GM12878 (cell line): ENCODE measurements around the gene TBC1D1. TPM values are rescaled to one million over a fixed set of nuclear protein-coding genes. Genes with fewer than 3 reads are reported as not detected.

ENCODE experiments used
- ATAC-seq: fragments of 200-7000 bp; cut with Tn5 transposase; 3 replicates; pipeline ENCODE4 v1.9.1; 2020; ENCODE audit warnings: mild to moderate bottlenecking, moderate library complexity
- BruUV-seq: library from RNA; stranded (reverse); fragments of 400-500 nt; replicated peaks from 2 replicates; lab custom pipeline; 2021; lab: Mats Ljungman, UMichigan
- CTCF ChIA-PET: fragments of 300-600 bp; sonication (Branson Sonifier 250); formaldehyde crosslinking; extraction: SDS; loops from one replicate; lab custom pipeline; 2021; ENCODE audit warnings: inconsistent platforms; lab: Yijun Ruan, JAX
- POLR2A ChIA-PET: fragments of 350-600 bp; formaldehyde crosslinking; extraction: SDS; loops from one replicate; lab custom pipeline; 2021; ENCODE audit warnings: inconsistent platforms; lab: Charles Lee
- RAD21 ChIA-PET: fragments of 300-600 bp; sonication (Branson Sonifier 250); formaldehyde crosslinking; loops from one replicate; lab custom pipeline; 2023; ENCODE audit warnings: antibody characterized with exemption; ENCODE audit not compliant: unreplicated experiment; lab: Charles Lee
- SMC1A ChIA-PET: fragments of 300-600 bp; sonication (Branson Sonifier 250); formaldehyde crosslinking; loops from one replicate; lab custom pipeline; 2023; ENCODE audit not compliant: unreplicated experiment, uncharacterized antibody; lab: Charles Lee
- DNase-seq: peaks from one replicate; pipeline ENCODE4 v3.0.0-alpha.2; 2011; ENCODE audit warnings: low read depth, low spot score
- FAIRE-seq: peaks from 3 replicates; lab custom pipeline; 2011; peaks lifted over from hg19 to GRCh38; lab: Jason Lieb, UNC
- H2AFZ ChIP-seq: 2 replicates; pipeline ENCODE4 v1.6.0; 2011; ENCODE audit warnings: low read depth, low read length, control low read depth; ENCODE audit not compliant: control insufficient read depth
- H3K27ac ChIP-seq: 2 replicates; pipeline ENCODE4 v1.5.1; 2011; ENCODE audit warnings: control low read depth; ENCODE audit not compliant: control insufficient read depth, insufficient read depth
- H3K27me3 ChIP-seq, 2 experiments: replicated peaks in 1 of 2; 2 replicates each; pipeline versions ENCODE4 v1.6.0 to v1.6.1; 2011; ENCODE audit warnings: low read length in 1 of 2; ENCODE audit not compliant: control insufficient read depth in 2 of 2, insufficient read depth in 2 of 2
- H3K36me3 ChIP-seq, 2 experiments: 2 replicates each; pipeline ENCODE4 v1.5.1; 2011; ENCODE audit warnings: low read length in 1 of 2; ENCODE audit not compliant: control insufficient read depth in 2 of 2, insufficient read depth in 2 of 2
- H3K4me1 ChIP-seq: 2 replicates; pipeline ENCODE4 v1.6.1; 2011; ENCODE audit warnings: mild to moderate bottlenecking, low read length, moderate library complexity, mixed read lengths; ENCODE audit not compliant: control insufficient read depth, insufficient read depth
- H3K4me2 ChIP-seq: 2 replicates; pipeline ENCODE4 v1.6.0; 2011; ENCODE audit warnings: control low read depth; ENCODE audit not compliant: control insufficient read depth, insufficient read depth
- H3K4me3 ChIP-seq: fragments of 200-600 bp; sonication (generic); 2 replicates; pipeline ENCODE4 v1.5.1; 2016
- H3K79me2 ChIP-seq: 2 replicates; pipeline ENCODE4 v1.6.0; 2011; ENCODE audit warnings: low read length; ENCODE audit not compliant: control insufficient read depth, insufficient read depth
- H3K9ac ChIP-seq: 2 replicates; pipeline ENCODE4 v1.8.0; 2011; ENCODE audit warnings: low read length, control low read depth, mixed read lengths; ENCODE audit not compliant: control insufficient read depth, insufficient read depth
- H3K9me3 ChIP-seq: replicated peaks from 3 replicates; pipeline ENCODE4 v1.5.1; 2011; ENCODE audit warnings: mild to moderate bottlenecking, low read length; ENCODE audit not compliant: control insufficient read depth, insufficient read depth
- H4K20me1 ChIP-seq: 2 replicates; pipeline ENCODE4 v1.6.0; 2011; ENCODE audit not compliant: control insufficient read depth, insufficient read depth
- BRCA1 ChIP-seq: IDR thresholded peaks from 2 replicates; pipeline ENCODE4 v1.6.1; 2011; ENCODE audit warnings: low read depth, low read length, improper control_type of control experiment
- CBX5 ChIP-seq: sonication (generic); IDR thresholded peaks from 2 replicates; pipeline ENCODE4 v1.6.1; 2016; ENCODE audit warnings: low read depth, moderate library complexity, mild to moderate bottlenecking, inconsistent platforms
- SIN3A ChIP-seq: IDR thresholded peaks from 2 replicates; pipeline ENCODE4 v1.6.1; 2012; ENCODE audit warnings: low read depth, low read length, improper control_type of control experiment
- YBX1 ChIP-seq: fragments of 450-650 bp; IDR thresholded peaks from 2 replicates; pipeline ENCODE4 v1.6.1; 2016; ENCODE audit warnings: antibody characterized with exemption
- ZNF207 ChIP-seq: fragments of 450-650 bp; IDR thresholded peaks from 2 replicates; pipeline ENCODE4 v1.6.1; 2014; ENCODE audit warnings: antibody characterized with exemption, mild to moderate bottlenecking, borderline replicate concordance
- WGBS: methylation state at CpG from one replicate; pipeline ENCODE4 v1.1.6; 2016; ENCODE audit warnings: low lambda C conversion rate; ENCODE audit not compliant: insufficient replicate concordance, insufficient coverage; ENCODE audit errors: missing lambda C conversion rate; 5-methylcytosine and 5-hydroxymethylcytosine counted together
- in situ Hi-C: fragments of 300-500 bp; cut with MboI; formaldehyde crosslinking; loops from 9 replicates; pipeline ENCODE4 v1.14.3; 2018; ENCODE audit warnings: mixed read lengths
- intact Hi-C: fragments of 100-400 bp; cut with micrococcal nuclease; formaldehyde crosslinking; loops from one replicate; pipeline ENCODE4 v1.14.2; 2022; ENCODE audit not compliant: unreplicated experiment
- polyA plus RNA-seq, 11 experiments: library from polyadenylated mRNA; depleted of rRNA in 4 of 11; unstranded in 6 of 11; stranded (reverse) in 5 of 11; fragments of >200 nt; fragmentation: Nextera tagmentation in 4 of 11; fragmentation: Illumina TruSeq in 1 of 11; extraction: Ambion mirVana in 4 of 11; extraction: Trizol in 1 of 11; gene quantifications; 1 replicate in 1 of 11; 2 replicates in 10 of 11; pipeline versions ENCODE4 v1.2.1 to v1.2.3, GENCODE V29; 2011 to 2016; ENCODE audit warnings: inconsistent platforms in 2 of 11, missing spikeins in 2 of 11, low read depth in 1 of 11
- total RNA-seq, 4 experiments: library from RNA; depleted of rRNA in 3 of 4; stranded (reverse); fragments of >200 nt in 3 of 4; fragmentation: Illumina TruSeq in 1 of 4; extraction: Trizol in 1 of 4; gene quantifications; 2 replicates each; pipeline versions ENCODE4 v1.2.1 to v1.2.3, GENCODE V29; 2013 to 2021
- TF ChIP-seq, protein P1 (sequence below): fragments of 450-650 bp; formaldehyde crosslinking; IDR thresholded peaks from 2 replicates; pipeline ENCODE4 v1.4.0; 2020; ENCODE audit warnings: mild to moderate bottlenecking, moderate library complexity
- TF ChIP-seq, protein P2 (sequence below): IDR thresholded peaks from 2 replicates; pipeline ENCODE4 v1.6.1; 2011; ENCODE audit warnings: low read depth, mild to moderate bottlenecking, low read length, moderate library complexity, borderline replicate concordance; ENCODE audit errors: extremely low read depth

TBC1D1 gene
- total and polyA plus RNA-seq, 10 of the 15 experiments (the other 5 are each of a cell fraction or from before 2014, with no cell fraction given), result 5.3 to 102 (median 57.8) TPM

GRCh38 chr4:37910091-37910486, 19.2 kb downstream of the TBC1D1 start (continued):
- TF ChIP-seq, protein P1, sequence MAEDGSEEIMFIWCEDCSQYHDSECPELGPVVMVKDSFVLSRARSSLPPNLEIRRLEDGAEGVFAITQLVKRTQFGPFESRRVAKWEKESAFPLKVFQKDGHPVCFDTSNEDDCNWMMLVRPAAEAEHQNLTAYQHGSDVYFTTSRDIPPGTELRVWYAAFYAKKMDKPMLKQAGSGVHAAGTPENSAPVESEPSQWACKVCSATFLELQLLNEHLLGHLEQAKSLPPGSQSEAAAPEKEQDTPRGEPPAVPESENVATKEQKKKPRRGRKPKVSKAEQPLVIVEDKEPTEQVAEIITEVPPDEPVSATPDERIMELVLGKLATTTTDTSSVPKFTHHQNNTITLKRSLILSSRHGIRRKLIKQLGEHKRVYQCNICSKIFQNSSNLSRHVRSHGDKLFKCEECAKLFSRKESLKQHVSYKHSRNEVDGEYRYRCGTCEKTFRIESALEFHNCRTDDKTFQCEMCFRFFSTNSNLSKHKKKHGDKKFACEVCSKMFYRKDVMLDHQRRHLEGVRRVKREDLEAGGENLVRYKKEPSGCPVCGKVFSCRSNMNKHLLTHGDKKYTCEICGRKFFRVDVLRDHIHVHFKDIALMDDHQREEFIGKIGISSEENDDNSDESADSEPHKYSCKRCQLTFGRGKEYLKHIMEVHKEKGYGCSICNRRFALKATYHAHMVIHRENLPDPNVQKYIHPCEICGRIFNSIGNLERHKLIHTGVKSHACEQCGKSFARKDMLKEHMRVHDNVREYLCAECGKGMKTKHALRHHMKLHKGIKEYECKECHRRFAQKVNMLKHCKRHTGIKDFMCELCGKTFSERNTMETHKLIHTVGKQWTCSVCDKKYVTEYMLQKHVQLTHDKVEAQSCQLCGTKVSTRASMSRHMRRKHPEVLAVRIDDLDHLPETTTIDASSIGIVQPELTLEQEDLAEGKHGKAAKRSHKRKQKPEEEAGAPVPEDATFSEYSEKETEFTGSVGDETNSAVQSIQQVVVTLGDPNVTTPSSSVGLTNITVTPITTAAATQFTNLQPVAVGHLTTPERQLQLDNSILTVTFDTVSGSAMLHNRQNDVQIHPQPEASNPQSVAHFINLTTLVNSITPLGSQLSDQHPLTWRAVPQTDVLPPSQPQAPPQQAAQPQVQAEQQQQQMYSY, result no peak
- no peak for TF ChIP-seq CBX5

DNA sequence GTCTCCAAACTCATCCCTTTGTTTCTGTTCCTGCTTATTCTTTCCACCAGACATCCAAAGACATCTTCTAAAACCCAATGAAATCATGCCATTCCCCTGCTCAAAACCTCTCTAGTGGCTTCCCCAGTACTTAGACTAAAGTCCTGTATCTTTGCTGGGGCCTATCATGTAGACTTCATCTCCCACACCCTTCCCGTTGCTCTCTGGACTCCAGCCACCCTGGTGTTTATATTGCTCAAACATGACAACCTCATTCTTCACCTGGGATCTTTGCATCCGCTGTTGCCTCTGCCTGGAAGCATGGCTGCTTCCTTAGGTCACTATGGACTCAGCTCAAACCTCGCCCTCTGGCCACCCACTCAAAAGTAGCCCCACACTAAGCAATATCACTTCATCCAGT, 23.7 kb downstream of the TBC1D1 start:
- RAD21 ChIA-PET, result no interaction called here
- Histone ChIP-seq H4K20me1 (no peaks in the 10 kb centered on the region), H3K27me3 (no peaks in the 10 kb centered on the region), H3K4me1 (no peaks in the 10 kb centered on the region), H3K4me3 (no peak overlapping the region)
- FAIRE-seq, result no peak
- 98% methylated on average over 3 of the region's 3 CpGs for WGBS
- no peak for TF ChIP-seq YBX1
- TF ChIP-seq BRCA1, result no peak
- TF ChIP-seq, protein P2, sequence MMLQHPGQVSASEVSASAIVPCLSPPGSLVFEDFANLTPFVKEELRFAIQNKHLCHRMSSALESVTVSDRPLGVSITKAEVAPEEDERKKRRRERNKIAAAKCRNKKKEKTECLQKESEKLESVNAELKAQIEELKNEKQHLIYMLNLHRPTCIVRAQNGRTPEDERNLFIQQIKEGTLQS, result no peak
- no peak for TF ChIP-seq SIN3A
- no peak for TF ChIP-seq ZNF207
- TF ChIP-seq, all 136 proteins: peak for 0
- BruUV-seq, result no TSS peak
- Histone ChIP-seq H3K9me3 (no peaks in the 10 kb centered on the region), H3K79me2 (no peaks in the 10 kb centered on the region; the same call in 1 of the 2 replicates), H2AFZ (no peak overlapping the region), H3K27ac (no peak overlapping the region), H3K4me2 (no peak overlapping the region), H3K36me3 (peaks cover 0 to 2% of the 10 kb centered on the region in 2 experiments; a peak in 1 of 4 replicates), H3K9ac (no peak overlapping the region)
- intact Hi-C loops (no loop called here), in situ Hi-C loops (no loop called here)
- ChIA-PET CTCF (interaction anchor here (0.8 kb wide), 1 partner anchor 17 kb away, joined by 3 read pairs; no protein-coding TSS in a partner anchor), SMC1A (interaction anchor here (2.5 kb wide), 1 partner anchor 12 kb away, joined by 6 read pairs; no protein-coding TSS in a partner anchor), POLR2A (no interaction called here)
- ATAC-seq (no peak), DNase-seq (no peak)
